Activated CD8-positive, alpha-beta memory T cell treated with anti-CD3 and anti-CD28 coated beads for 36 hours (primary cell): ENCODE measurements around the gene KRTAP5-4. TPM values are rescaled to one million over a fixed set of nuclear protein-coding genes. Genes with fewer than 3 reads are reported as not detected.
"Not testable (repeated sequence)": the region's sequence is repeated elsewhere in the genome, so short reads cannot be mapped to it uniquely, and the experiment has no call there.

Source experiments
- CTCF ChIA-PET: fragments of 350-600 bp; sonication (Branson Sonifier 250); formaldehyde crosslinking; loops from one replicate; lab custom pipeline; 2021; ENCODE audit warnings: antibody characterized with exemption; lab: Charles Lee
- POLR2A ChIA-PET: fragments of 350-600 bp; sonication (Branson Sonifier 250); formaldehyde crosslinking; loops from one replicate; lab custom pipeline; 2021; ENCODE audit warnings: antibody characterized with exemption; lab: Charles Lee
- total RNA-seq, 2 experiments: library from RNA; stranded (reverse); gene quantifications; one replicate each; pipeline ENCODE4 v1.2.3, GENCODE V29; 2021

Gene KRTAP5-4
- total RNA-seq, 2 experiments from 2014 or later = not detected

GRCh38 chr11:1624621-1625020 lies 2.7 kb upstream of the KRTAP5-4 start:
- CTCF ChIA-PET = interaction anchor here (1.2 to 1.5 kb wide), 3 partner anchors 9 to 214 kb away, joined by 3 to 4 read pairs (median 4); partner anchors contain the start of gene TNNI2
- POLR2A ChIA-PET = no interaction called here

GRCh38 chr11:1623716-1624115 lies 1.8 kb upstream of the KRTAP5-4 start:
- CTCF ChIA-PET = interaction anchor here (1.2 to 1.5 kb wide), 2 partner anchors 10 to 77 kb away, joined by 4 read pairs; no protein-coding TSS in a partner anchor
- POLR2A ChIA-PET = no interaction called here

- POLR2A ChIA-PET = no interaction called here
- CTCF ChIA-PET = interaction anchor here (1.4 kb wide), 1 partner anchor 74 kb away, joined by 5 read pairs; no protein-coding TSS in a partner anchor
These were observed 2.5 kb downstream of the KRTAP5-4 start for GRCh38 chr11:1619449-1619848.

- POLR2A ChIA-PET = no interaction called here
- CTCF ChIA-PET = interaction anchor here (1.1 kb wide), 1 partner anchor 76 kb away, joined by 3 read pairs; no protein-coding TSS in a partner anchor
These were observed 3.7 kb downstream of the KRTAP5-4 start for GRCh38 chr11:1618231-1618630.

- ChIA-PET POLR2A (no interaction called here), CTCF (no interaction called here)
These were observed 13.6 kb downstream of the KRTAP5-4 start, which contains the start of gene KRTAP5-3 for GRCh38 chr11:1608363-1608762. TSS of gene KRTAP5-3 (minus strand) at chr11:1608463. CDS start at chr11:1608385, 78 bp downstream.

- CTCF ChIA-PET, POLR2A ChIA-PET: not testable (repeated sequence)
These were observed 14.0 kb downstream of the KRTAP5-4 start for GRCh38 chr11:1607901-1608300.

- POLR2A ChIA-PET, CTCF ChIA-PET: not testable (repeated sequence)
These were observed 14.6 kb downstream of the KRTAP5-4 start for GRCh38 chr11:1607156-1607845.

- POLR2A ChIA-PET, CTCF ChIA-PET: not testable (repeated sequence)
These were observed 16.0 kb downstream of the KRTAP5-4 start for GRCh38 chr11:1605923-1606322.

GRCh38 chr11:1604711-1605110 lies 17.2 kb downstream of the KRTAP5-4 start:
- CTCF ChIA-PET = no interaction called here
- POLR2A ChIA-PET = no interaction called here

GRCh38 chr11:1604181-1604580 lies 17.8 kb downstream of the KRTAP5-4 start:
- POLR2A ChIA-PET = no interaction called here
- CTCF ChIA-PET = no interaction called here

- ChIA-PET CTCF (no interaction called here), POLR2A (no interaction called here)
These were observed 18.3 kb downstream of the KRTAP5-4 start for GRCh38 chr11:1603629-1604028.

GRCh38 chr11:1601663-1602062 lies 20.3 kb downstream of the KRTAP5-4 start:
- CTCF ChIA-PET, POLR2A ChIA-PET: not testable (repeated sequence)

- CTCF ChIA-PET = interaction anchor here (1.6 kb wide), 1 partner anchor 11 kb away, joined by 3 read pairs; no protein-coding TSS in a partner anchor
- POLR2A ChIA-PET = no interaction called here
These were observed 21.3 kb downstream of the KRTAP5-4 start for GRCh38 chr11:1600626-1601025.

GRCh38 chr11:1598816-1599215 lies 23.1 kb downstream of the KRTAP5-4 start:
- ChIA-PET POLR2A (no interaction called here), CTCF (interaction anchor here (0.6 kb wide), 1 partner anchor 11 kb away, joined by 4 read pairs; no protein-coding TSS in a partner anchor)

GRCh38 chr11:1598406-1598805 lies 23.5 kb downstream of the KRTAP5-4 start:
- POLR2A ChIA-PET = interaction anchor here (0.6 kb wide), 1 partner anchor 76 kb away, joined by 7 read pairs; no protein-coding TSS in a partner anchor
- CTCF ChIA-PET = interaction anchor here (0.6 kb wide), 1 partner anchor 11 kb away, joined by 4 read pairs; no protein-coding TSS in a partner anchor

- CTCF ChIA-PET = interaction anchor here (1.2 kb wide), 1 partner anchor 33 kb away, joined by 3 read pairs; no protein-coding TSS in a partner anchor
- POLR2A ChIA-PET = interaction anchor here (0.6 kb wide), 1 partner anchor 76 kb away, joined by 7 read pairs; no protein-coding TSS in a partner anchor
These were observed 24.0 kb downstream of the KRTAP5-4 start, which contains the start of gene KRTAP5-2 for GRCh38 chr11:1597994-1598380. TSS of gene KRTAP5-2 (minus strand) at chr11:1598294. CDS start at chr11:1598250, 44 bp downstream.

- POLR2A ChIA-PET = interaction anchor here (0.6 kb wide), 1 partner anchor 75 kb away, joined by 7 read pairs; no protein-coding TSS in a partner anchor
- CTCF ChIA-PET = interaction anchor here (1.2 kb wide), 1 partner anchor 33 kb away, joined by 3 read pairs; no protein-coding TSS in a partner anchor
These were observed 24.5 kb downstream of the KRTAP5-4 start for GRCh38 chr11:1597331-1597993.

GRCh38 chr11:1596576-1597121 lies 25.3 kb downstream of the KRTAP5-4 start:
- CTCF ChIA-PET = interaction anchor here (1.2 to 1.4 kb wide), 2 partner anchors 18 to 34 kb away, joined by 3 to 4 read pairs; no protein-coding TSS in a partner anchor
- POLR2A ChIA-PET = not testable (repeated sequence)

GRCh38 chr11:1595994-1596575 lies 25.9 kb downstream of the KRTAP5-4 start:
- POLR2A ChIA-PET = not testable (repeated sequence)
- CTCF ChIA-PET = interaction anchor here (1.0 to 1.4 kb wide), 2 partner anchors 17 to 32 kb away, joined by 3 to 4 read pairs; no protein-coding TSS in a partner anchor
